NCI-H1105 (cell line): Measurements from ENCODE around the gene ZCWPW1.

ENCODE experiments used
- DNase-seq: peaks from one replicate; lab custom pipeline; 2025; lab: John Stamatoyannopoulos, UW

The ZCWPW1 gene

GRCh38 chr7:100351657-100352058 lies 76.8 kb downstream of the ZCWPW1 start:
- DNase-seq = no peak
